ENCODE data around the gene GBP7. TPM values are rescaled to one million over a fixed set of nuclear protein-coding genes. Genes with fewer than 3 reads are reported as not detected.

Gene GBP7
- total RNA-seq, 2 experiments from 2014 or later, result 0.10 to 0.36 TPM

- Mint-ChIP-seq H3K27ac (no peak overlapping the region), H3K9me3 (no peaks in the 10 kb centered on the region), H3K4me1 (peaks cover 51% of the 10 kb centered on the region), H3K27me3 (no peaks in the 10 kb centered on the region), H3K36me3 (peaks cover 74% of the 10 kb centered on the region), H3K4me3 (no peak overlapping the region)
- DNase-seq, result no peak
These were observed 15.5 kb upstream of the GBP7 start for GRCh38 chr1:89191314-89191713.

DNA sequence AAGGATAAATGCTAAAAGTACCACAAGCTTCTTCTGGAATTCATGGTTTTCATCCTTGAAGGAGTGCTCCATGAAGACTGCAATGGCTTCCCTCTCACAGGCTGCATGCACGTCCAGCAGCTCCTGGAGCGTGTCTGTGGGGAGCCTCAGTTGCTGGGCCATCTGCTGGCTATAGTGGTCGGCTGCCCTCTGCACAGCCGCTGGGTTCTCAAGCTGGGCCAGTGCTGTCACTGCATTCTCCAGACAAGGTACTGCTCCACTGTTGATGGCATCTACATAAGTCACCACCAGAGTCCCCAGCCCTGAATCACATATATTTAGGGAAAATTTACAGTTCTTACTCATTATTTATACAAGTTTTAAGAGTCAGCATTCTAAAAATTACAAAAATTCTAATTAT is 14.2 kb upstream of the GBP7 start:
- H3K36me3 Mint-ChIP-seq, result peaks cover 74% of the 10 kb centered on the region
- no peak overlapping the region for H3K4me3 Mint-ChIP-seq
- H3K27me3 Mint-ChIP-seq, result no peaks in the 10 kb centered on the region
- peaks cover 39% of the 10 kb centered on the region for H3K4me1 Mint-ChIP-seq
- DNase-seq, result no peak
- H3K9me3 Mint-ChIP-seq, result no peaks in the 10 kb centered on the region
- H3K27ac Mint-ChIP-seq, result no peak overlapping the region

GRCh38 chr1:89179343-89179742 is 3.5 kb upstream of the GBP7 start:
- no peak overlapping the region for H3K4me3 Mint-ChIP-seq
- peaks cover 32% of the 10 kb centered on the region for H3K36me3 Mint-ChIP-seq
- H3K4me1 Mint-ChIP-seq, result peaks cover 8% of the 10 kb centered on the region
- H3K27ac Mint-ChIP-seq, result no peak overlapping the region
- DNase-seq, result no peak
- H3K9me3 Mint-ChIP-seq, result peaks cover 7% of the 10 kb centered on the region
- no peaks in the 10 kb centered on the region for H3K27me3 Mint-ChIP-seq

- Mint-ChIP-seq H3K4me1 (peaks cover 8% of the 10 kb centered on the region), H3K9me3 (no peaks in the 10 kb centered on the region), H3K27ac (no peak overlapping the region), H3K36me3 (peaks cover 11% of the 10 kb centered on the region), H3K4me3 (no peak overlapping the region), H3K27me3 (no peaks in the 10 kb centered on the region)
- no peak for DNase-seq
These were observed 1.2 kb upstream of the GBP7 start for GRCh38 chr1:89176971-89177370.

GRCh38 chr1:89174491-89174890 is 1.3 kb downstream of the GBP7 start:
- peaks cover 16% of the 10 kb centered on the region for H3K4me1 Mint-ChIP-seq
- no peak for DNase-seq
- no peaks in the 10 kb centered on the region for H3K27me3 Mint-ChIP-seq
- H3K27ac Mint-ChIP-seq, result no peak overlapping the region
- peaks cover 6% of the 10 kb centered on the region for H3K9me3 Mint-ChIP-seq
- H3K36me3 Mint-ChIP-seq, result peaks cover 2% of the 10 kb centered on the region
- H3K4me3 Mint-ChIP-seq, result no peak overlapping the region

DNA sequence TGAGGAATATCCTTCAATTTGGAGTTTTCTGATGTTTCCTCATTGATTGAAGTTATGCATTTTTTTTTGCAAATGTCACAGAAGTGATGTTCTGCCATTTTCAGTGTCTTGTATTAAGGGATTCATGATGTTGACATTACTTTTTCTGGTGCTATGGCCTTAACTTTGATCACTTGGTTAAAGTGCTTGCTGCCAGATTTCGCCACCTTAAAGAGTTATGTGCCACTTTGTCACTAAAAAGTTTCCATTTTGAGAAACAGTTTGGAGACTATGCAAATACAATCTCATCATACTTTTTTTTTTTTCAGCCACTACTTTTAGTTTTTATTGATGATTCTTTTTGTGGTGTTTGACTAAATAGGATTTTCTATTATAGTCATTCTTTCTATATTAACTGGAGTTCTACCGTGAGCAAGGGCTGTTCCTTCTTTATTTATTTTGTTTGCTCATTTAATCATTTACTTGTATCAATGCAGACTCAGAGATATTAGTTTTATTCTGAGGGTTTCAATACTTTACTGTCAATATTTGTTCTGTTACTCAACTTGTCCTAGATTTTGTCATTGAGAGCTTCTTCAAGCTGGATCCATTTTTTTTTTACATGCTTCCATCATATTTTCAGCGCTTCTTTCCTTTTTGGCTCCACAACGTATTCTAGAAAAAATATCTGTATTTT is 3.2 kb downstream of the GBP7 start:
- peaks cover 16% of the 10 kb centered on the region for H3K4me1 Mint-ChIP-seq
- H3K9me3 Mint-ChIP-seq, result peaks cover 6% of the 10 kb centered on the region
- H3K4me3 Mint-ChIP-seq, result no peak overlapping the region
- peaks cover 2% of the 10 kb centered on the region for H3K36me3 Mint-ChIP-seq
- H3K27me3 Mint-ChIP-seq, result no peaks in the 10 kb centered on the region
- no peak for DNase-seq
- H3K27ac Mint-ChIP-seq, result no peak overlapping the region

DNA sequence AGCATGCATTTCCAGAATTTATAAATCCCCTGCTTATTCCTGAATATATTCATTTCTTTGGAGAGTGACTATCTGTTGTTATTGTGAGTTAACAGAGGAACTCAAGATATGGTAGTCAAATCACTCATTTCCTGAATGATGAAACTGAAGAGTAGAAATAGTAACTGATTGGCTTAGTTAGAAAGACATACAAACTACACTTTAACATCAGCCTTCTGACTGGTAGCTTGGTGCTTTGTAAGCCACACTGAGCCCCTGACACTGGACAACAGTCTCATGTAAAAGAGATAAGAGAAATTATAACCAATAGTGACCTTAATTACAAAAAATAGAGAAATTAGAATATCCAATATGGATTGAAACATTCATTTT is 4.8 kb downstream of the GBP7 start:
- peaks cover 7% of the 10 kb centered on the region for H3K4me1 Mint-ChIP-seq
- no peak overlapping the region for H3K4me3 Mint-ChIP-seq
- peaks cover 2% of the 10 kb centered on the region for H3K36me3 Mint-ChIP-seq
- peaks cover 6% of the 10 kb centered on the region for H3K9me3 Mint-ChIP-seq
- H3K27me3 Mint-ChIP-seq, result no peaks in the 10 kb centered on the region
- no peak for DNase-seq
- H3K27ac Mint-ChIP-seq, result peak overlapping the region; percentile 25

- no peaks in the 10 kb centered on the region for H3K27me3 Mint-ChIP-seq
- peaks cover 2% of the 10 kb centered on the region for H3K36me3 Mint-ChIP-seq
- H3K27ac Mint-ChIP-seq, result peak overlapping the region; percentile 25
- H3K4me3 Mint-ChIP-seq, result no peak overlapping the region
- peaks cover 6% of the 10 kb centered on the region for H3K9me3 Mint-ChIP-seq
- H3K4me1 Mint-ChIP-seq, result peaks cover 7% of the 10 kb centered on the region
- DNase-seq, result no peak
These were observed 5.4 kb downstream of the GBP7 start for GRCh38 chr1:89170170-89171066.

DNA sequence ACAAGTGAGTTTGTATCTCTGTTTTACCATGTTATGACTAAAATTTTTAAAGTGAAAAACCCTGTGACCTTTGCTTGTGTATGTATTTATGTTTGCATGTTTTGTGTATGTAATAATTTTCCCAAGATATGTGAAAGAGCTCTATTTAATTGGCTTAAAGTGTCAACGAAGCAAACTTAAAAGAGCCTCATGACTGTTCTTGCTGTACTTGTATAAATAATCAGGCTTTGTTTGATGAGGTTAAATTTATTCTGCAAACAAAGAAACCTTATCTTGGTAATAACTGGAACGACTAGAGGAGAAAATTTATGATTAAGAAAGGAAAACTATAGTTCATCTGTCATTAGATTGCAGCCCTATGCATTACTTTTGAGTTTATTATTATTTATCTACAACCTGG is 6.6 kb downstream of the GBP7 start:
- no peaks in the 10 kb centered on the region for H3K27me3 Mint-ChIP-seq

DNA sequence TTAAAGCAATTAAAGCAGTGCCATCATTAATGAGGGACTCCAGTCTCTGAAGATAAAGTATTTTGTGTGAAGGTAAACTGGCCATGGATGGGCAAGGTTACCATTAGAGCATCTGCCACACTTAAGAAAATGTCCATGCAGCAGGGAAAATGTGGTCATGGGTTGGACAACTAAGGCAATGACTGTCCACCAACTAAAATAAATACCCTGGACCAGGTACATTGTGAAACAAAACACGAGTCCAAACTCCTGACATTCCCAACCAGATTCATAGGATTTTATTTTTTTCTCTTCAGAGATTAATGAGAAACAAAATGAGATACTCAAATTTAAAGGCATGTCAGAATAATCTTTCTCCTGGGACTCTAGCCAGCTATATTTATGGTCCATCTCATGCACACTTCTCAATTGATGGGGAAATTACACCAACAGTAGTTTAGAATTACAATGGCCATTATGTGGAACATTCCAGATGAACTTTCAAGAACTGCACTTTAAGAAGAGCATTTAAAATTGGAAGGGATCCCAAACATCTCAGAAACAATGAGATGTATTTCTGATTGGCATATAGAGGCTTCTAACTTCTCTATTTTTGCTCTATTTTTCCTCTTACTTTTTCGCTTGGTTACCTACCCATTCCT is 8.1 kb downstream of the GBP7 start:
- no peak for DNase-seq
- Mint-ChIP-seq H3K9me3 (peaks cover 7% of the 10 kb centered on the region), H3K4me1 (peaks cover 7% of the 10 kb centered on the region), H3K27me3 (no peaks in the 10 kb centered on the region), H3K36me3 (peaks cover 2% of the 10 kb centered on the region), H3K4me3 (no peak overlapping the region), H3K27ac (no peak overlapping the region)

More for the DNA sequence above, 6.6 kb downstream of the GBP7 start:
- H3K4me3 Mint-ChIP-seq, result no peak overlapping the region
- H3K27ac Mint-ChIP-seq, result no peak overlapping the region
- H3K36me3 Mint-ChIP-seq, result peaks cover 2% of the 10 kb centered on the region
- H3K9me3 Mint-ChIP-seq, result peaks cover 7% of the 10 kb centered on the region
- peaks cover 7% of the 10 kb centered on the region for H3K4me1 Mint-ChIP-seq
- no peak for DNase-seq

DNA sequence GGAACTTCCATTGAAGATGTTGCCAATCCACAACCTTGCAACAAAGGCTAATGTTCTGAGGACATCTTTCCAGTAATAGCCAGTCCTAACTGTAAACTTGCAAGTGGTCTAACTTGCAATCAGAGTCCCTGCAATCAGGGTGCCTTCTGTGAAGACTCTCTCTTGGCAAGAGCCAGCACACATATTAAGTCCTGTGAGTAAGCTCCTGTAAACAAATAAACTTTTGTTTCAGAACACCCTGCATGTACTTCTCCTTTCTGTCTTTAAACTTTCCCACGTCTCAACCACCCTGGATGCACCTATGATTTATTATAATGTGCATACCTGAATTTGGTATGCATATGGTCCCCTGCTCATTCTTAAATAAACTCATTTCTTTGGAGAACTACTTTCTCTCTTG is 9.1 kb downstream of the GBP7 start:
- H3K36me3 Mint-ChIP-seq, result no peaks in the 10 kb centered on the region
- no peak for DNase-seq
- peaks cover 7% of the 10 kb centered on the region for H3K4me1 Mint-ChIP-seq
- H3K27me3 Mint-ChIP-seq, result no peaks in the 10 kb centered on the region
- H3K27ac Mint-ChIP-seq, result no peak overlapping the region
- peaks cover 7% of the 10 kb centered on the region for H3K9me3 Mint-ChIP-seq
- no peak overlapping the region for H3K4me3 Mint-ChIP-seq

- no peaks in the 10 kb centered on the region for H3K36me3 Mint-ChIP-seq
- peaks cover under 1% of the 10 kb centered on the region for H3K4me1 Mint-ChIP-seq
- no peak overlapping the region for H3K27ac Mint-ChIP-seq
- peaks cover 6% of the 10 kb centered on the region for H3K9me3 Mint-ChIP-seq
- no peaks in the 10 kb centered on the region for H3K27me3 Mint-ChIP-seq
- no peak for DNase-seq
- H3K4me3 Mint-ChIP-seq, result no peak overlapping the region
These were observed 10.0 kb downstream of the GBP7 start for GRCh38 chr1:89165811-89166210.

GRCh38 chr1:89151047-89151446 is 24.8 kb downstream of the GBP7 start:
- H3K9me3 Mint-ChIP-seq, result peaks cover 7% of the 10 kb centered on the region
- DNase-seq, result no peak
- H3K27me3 Mint-ChIP-seq, result no peaks in the 10 kb centered on the region
- peaks cover 3% of the 10 kb centered on the region for H3K36me3 Mint-ChIP-seq
- H3K4me1 Mint-ChIP-seq, result peaks cover 5% of the 10 kb centered on the region
- H3K4me3 Mint-ChIP-seq, result no peak overlapping the region
- H3K27ac Mint-ChIP-seq, result no peak overlapping the region

- Mint-ChIP-seq H3K4me3 (no peak overlapping the region), H3K9me3 (no peaks in the 10 kb centered on the region), H3K4me1 (peaks cover 5% of the 10 kb centered on the region), H3K27me3 (no peaks in the 10 kb centered on the region), H3K36me3 (no peaks in the 10 kb centered on the region), H3K27ac (no peak overlapping the region)
- no peak for DNase-seq
These were observed 25.8 kb downstream of the GBP7 start for GRCh38 chr1:89149976-89150375.

DNA sequence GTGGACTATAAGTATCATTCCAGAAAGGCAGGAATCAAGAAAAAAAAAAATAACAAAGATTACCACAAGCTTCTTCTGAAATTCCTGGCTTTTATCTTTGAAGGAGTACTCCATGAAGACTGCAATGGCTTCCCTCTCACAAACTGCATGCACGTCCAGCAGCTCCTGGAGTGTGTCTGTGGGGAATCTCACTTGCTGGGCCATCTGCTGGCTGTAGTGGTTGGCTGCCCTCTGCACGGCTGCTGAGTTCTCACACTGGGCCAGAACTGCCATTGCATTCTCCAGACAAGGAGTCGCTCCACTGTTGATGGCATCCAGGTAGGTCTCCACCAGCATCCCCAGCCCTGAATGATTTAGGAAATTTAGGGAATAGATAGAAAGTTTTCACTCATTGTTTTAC is 26.6 kb downstream of the GBP7 start:
- no peak overlapping the region for H3K27ac Mint-ChIP-seq
- H3K4me3 Mint-ChIP-seq, result no peak overlapping the region

More for the DNA sequence above, 26.6 kb downstream of the GBP7 start:
- peaks cover 5% of the 10 kb centered on the region for H3K4me1 Mint-ChIP-seq
- H3K9me3 Mint-ChIP-seq, result no peaks in the 10 kb centered on the region
- no peak for DNase-seq
- H3K27me3 Mint-ChIP-seq, result no peaks in the 10 kb centered on the region
- no peaks in the 10 kb centered on the region for H3K36me3 Mint-ChIP-seq
